Measurements from ENCODE around the gene GREB1. TPM values are rescaled to one million over a fixed set of nuclear protein-coding genes. Genes with fewer than 3 reads are reported as not detected.

GREB1 gene
- total and polyA plus RNA-seq, 2 of the 4 experiments (the other 2 are of a cell fraction): 0.05 TPM; not detected in 1

DNA sequence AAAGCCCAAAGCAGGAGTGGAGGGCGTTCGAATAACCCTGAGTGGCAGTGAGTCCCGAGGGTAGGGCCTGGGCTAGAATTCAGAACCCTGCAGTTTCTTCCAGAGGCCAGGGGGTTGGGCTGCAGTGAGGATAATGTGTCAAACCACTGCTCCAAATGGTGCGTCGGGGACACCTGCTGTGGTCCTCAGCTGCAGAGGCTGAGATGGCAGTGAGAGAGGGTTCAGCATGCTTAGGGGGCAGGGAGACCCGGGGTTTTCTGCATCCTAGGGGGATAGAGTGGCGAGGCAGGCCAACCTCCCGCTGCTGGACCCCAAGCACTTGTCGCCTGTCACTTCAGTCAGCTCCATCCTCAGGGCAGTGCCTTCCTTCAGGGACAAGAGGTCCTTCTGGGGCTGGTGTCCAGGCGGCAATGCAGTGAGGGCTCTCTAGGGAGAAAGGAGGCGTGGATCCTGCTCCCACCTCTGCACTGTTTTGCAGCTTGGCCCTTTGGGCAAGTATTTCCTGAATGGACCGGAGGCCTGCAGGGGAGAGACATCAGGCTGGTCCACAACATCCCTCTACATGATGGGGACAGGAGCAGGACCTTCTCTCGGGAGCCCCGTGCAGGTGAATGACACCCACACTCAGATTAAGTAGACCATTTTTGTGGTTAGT, 144.6 kb downstream of the GREB1 start:
- H3K9ac ChIP-seq (ENCODE audit: low read depth, low read length): no peak overlapping the region
- no peak overlapping the region for H2BK5ac ChIP-seq (ENCODE audit: low read depth, low read length, poor library complexity, severe bottlenecking)
- no peak overlapping the region for H2AK5ac ChIP-seq (ENCODE audit: low read depth, low read length)
- no peak for ATAC-seq (ENCODE audit: low read depth)
- POLR2A ChIA-PET (ENCODE audit: unreplicated experiment): no interaction called here
- H2BK120ac ChIP-seq (ENCODE audit: low read depth, low read length): no peak overlapping the region
- H4K8ac ChIP-seq (ENCODE audit: low read depth in 2 of 2, low read length in 2 of 2): no peak overlapping the region
- BruUV-seq (replicated peaks): no TSS peak
- intact Hi-C loops (cut with micrococcal nuclease): no loop called here
- H2BK20ac ChIP-seq (ENCODE audit: low read depth, low read length): no peak overlapping the region
- H3K56ac ChIP-seq (ENCODE audit: extremely low read depth, insufficient read depth, low read length): no peak overlapping the region
- no peak overlapping the region for H4K91ac ChIP-seq (ENCODE audit: insufficient read depth, low read depth, low read length)
- no peaks in the 10 kb centered on the region; the same call in 1 of the 2 replicates for H3K9me1 ChIP-seq (ENCODE audit: insufficient read depth, low read length)
- TF ChIP-seq MAZ (IDR thresholded peaks at IDR 0.05; ENCODE audit: borderline replicate concordance, low read depth, low read length) (no peak), MXI1 (IDR thresholded peaks at IDR 0.05; ENCODE audit: borderline replicate concordance, low read depth, low read length) (no peak), RCOR1 (IDR thresholded peaks at IDR 0.05; ENCODE audit: insufficient replicate concordance, low read length) (no peak)
- no peak overlapping the region for H3K27ac ChIP-seq (ENCODE audit: insufficient read depth, low read length)
- H3K23ac ChIP-seq (ENCODE audit: low read depth, low read length): no peak overlapping the region
- no peak overlapping the region for H2AK9ac ChIP-seq (replicated peaks; ENCODE audit: low read depth, low read length, poor library complexity)
- no peak overlapping the region for H3K4me2 ChIP-seq (ENCODE audit: low read depth, low read length)
- 63% methylated on average over 4 of the region's 14 CpGs; no CpG with 5 or more reads in 1 of the 2 experiments for WGBS, 2 experiments (ENCODE audit: extremely low coverage in 2 of 2, insufficient read length in 1 of 2)
- no peaks in the 10 kb centered on the region for H3K79me1 ChIP-seq (ENCODE audit: low read depth in 1 of 2, low read length in 2 of 2)
- dilution Hi-C loops (cut with HindIII; ENCODE audit: low sequenced_read_pairs, unreplicated experiment): no loop called here
- no peak overlapping the region for H3K4me3 ChIP-seq (ENCODE audit: insufficient read depth, low read depth, low read length)
- H3K27me3 ChIP-seq (ENCODE audit: control insufficient read depth, insufficient read depth, low read length): peaks cover 47% of the 10 kb centered on the region
- H3K14ac ChIP-seq (replicated peaks; ENCODE audit: low read depth, low read length): no peak overlapping the region
- no peak overlapping the region for H3K4ac ChIP-seq (ENCODE audit: low read depth, low read length)
- H3K9me3 ChIP-seq (ENCODE audit: control insufficient read depth, insufficient read depth, low read length): peaks cover 2% of the 10 kb centered on the region; the same call in 1 of the 2 replicates
- H2BK15ac ChIP-seq (ENCODE audit: low read depth, low read length): no peak overlapping the region
- no peaks in the 10 kb centered on the region; the same call in 1 of the 2 replicates for H4K20me1 ChIP-seq (ENCODE audit: insufficient read depth, low read length)
- H3K18ac ChIP-seq (ENCODE audit: low read depth, low read length): no peak overlapping the region
- in situ Hi-C loops (cut with MboI; ENCODE audit: low sequenced_read_pairs): no loop called here
- H4K5ac ChIP-seq (ENCODE audit: low read depth, low read length): no peak overlapping the region
- no peaks in the 10 kb centered on the region for H3K36me3 ChIP-seq (ENCODE audit: control insufficient read depth, insufficient read depth, low read length)
- no peak for DNase-seq
- peaks cover 8% of the 10 kb centered on the region; the same call in 1 of the 2 replicates for H3K4me1 ChIP-seq (ENCODE audit: control insufficient read depth, insufficient read depth, low read length)
- CTCF ChIA-PET: no interaction called here
- no peak overlapping the region for H2AFZ ChIP-seq (replicated peaks; ENCODE audit: low read length, poor library complexity)

Data from IMR-90 (cell line).